ENCODE data around the gene EN2. TPM values are rescaled to one million over a fixed set of nuclear protein-coding genes. Genes with fewer than 3 reads are reported as not detected.
"Not testable (repeated sequence)": the region's sequence is repeated elsewhere in the genome, so short reads cannot be mapped to it uniquely, and the experiment has no call there.

The EN2 gene
- polyA plus RNA-seq, 4 donors, result not detected

- H3K36me3 ChIP-seq (ENCODE audit: control insufficient read depth in 3 of 3, insufficient read depth in 2 of 3, low read depth in 1 of 3, low read length in 3 of 3); FAIRE-seq; H3K9me3 ChIP-seq (ENCODE audit: control insufficient read depth in 2 of 2, insufficient read depth in 1 of 2, low read depth in 1 of 2, low read length in 1 of 2); H3K27ac ChIP-seq (ENCODE audit: low read depth in 1 of 3, low read length in 2 of 3); H3K4me3 ChIP-seq (ENCODE audit: low read depth in 1 of 3, low read length in 3 of 3); H3K4me1 ChIP-seq (ENCODE audit: control insufficient read depth in 3 of 3, insufficient read depth in 2 of 3, low read depth in 1 of 3, low read length in 2 of 3); DNase-seq: not testable (repeated sequence)
- H3K27me3 ChIP-seq (ENCODE audit: control insufficient read depth in 3 of 3, insufficient read depth in 3 of 3, low read length in 3 of 3), result peaks cover 18 to 64% (median 43%) of the 10 kb centered on the region in 3 donors
- WGBS, 3 donors, result 75 to 83% (median 75%) methylated on average over 9 of the region's 9 CpGs
Observed at GRCh38 chr7:155445606-155446005, 12.3 kb upstream of the EN2 start.

DNA sequence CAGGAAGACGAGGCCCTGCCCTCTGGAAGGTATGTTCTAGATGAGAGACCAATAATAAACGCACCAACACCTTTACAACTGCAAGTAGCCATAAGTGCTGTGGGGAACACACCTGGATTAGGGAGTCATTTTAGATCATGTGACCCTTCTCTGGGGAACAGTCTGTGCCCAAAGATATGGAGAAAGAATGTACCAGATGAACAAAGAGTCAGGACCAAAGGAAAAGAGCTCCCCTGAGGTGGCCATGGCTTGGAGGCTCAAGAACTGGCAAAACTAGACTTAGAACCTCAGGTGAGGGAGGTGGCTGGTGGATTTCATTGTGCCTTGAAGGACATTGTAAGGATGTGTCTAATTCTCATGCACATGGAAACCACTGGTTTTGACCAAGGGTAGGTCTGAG lies 10.3 kb upstream of the EN2 start:
- DNase-seq, result no peak
- FAIRE-seq, result no peak
- Histone ChIP-seq H3K9me3 (ENCODE audit: control insufficient read depth in 2 of 2, insufficient read depth in 1 of 2, low read depth in 1 of 2, low read length in 1 of 2) (no peaks in the 10 kb centered on the region), H3K27ac (ENCODE audit: low read depth in 1 of 3, low read length in 2 of 3) (no peak overlapping the region), H3K4me3 (ENCODE audit: low read depth in 1 of 3, low read length in 3 of 3) (no peak overlapping the region), H3K4me1 (ENCODE audit: control insufficient read depth in 3 of 3, insufficient read depth in 2 of 3, low read depth in 1 of 3, low read length in 2 of 3) (no peaks in the 10 kb centered on the region), H3K27me3 (ENCODE audit: control insufficient read depth in 3 of 3, insufficient read depth in 3 of 3, low read length in 3 of 3) (peaks cover 18 to 76% (median 45%) of the 10 kb centered on the region in 3 donors), H3K36me3 (ENCODE audit: control insufficient read depth in 3 of 3, insufficient read depth in 2 of 3, low read depth in 1 of 3, low read length in 3 of 3) (no peaks in the 10 kb centered on the region)
- 30 to 46% (median 38%) methylated on average over 2 of the region's 2 CpGs for WGBS, 3 donors

GRCh38 chr7:155448632-155449007 lies 9.3 kb upstream of the EN2 start:
- Histone ChIP-seq H3K27ac (ENCODE audit: low read depth in 1 of 3, low read length in 2 of 3) (no peak overlapping the region), H3K4me1 (ENCODE audit: control insufficient read depth in 3 of 3, insufficient read depth in 2 of 3, low read depth in 1 of 3, low read length in 2 of 3) (no peaks in the 10 kb centered on the region), H3K4me3 (ENCODE audit: low read depth in 1 of 3, low read length in 3 of 3) (no peak overlapping the region), H3K9me3 (ENCODE audit: control insufficient read depth in 2 of 2, insufficient read depth in 1 of 2, low read depth in 1 of 2, low read length in 1 of 2) (no peaks in the 10 kb centered on the region), H3K36me3 (ENCODE audit: control insufficient read depth in 3 of 3, insufficient read depth in 2 of 3, low read depth in 1 of 3, low read length in 3 of 3) (no peaks in the 10 kb centered on the region), H3K27me3 (ENCODE audit: control insufficient read depth in 3 of 3, insufficient read depth in 3 of 3, low read length in 3 of 3) (peaks cover 18 to 77% (median 55%) of the 10 kb centered on the region in 3 donors)
- 2 to 5% (median 5%) methylated on average over 29 to 35 of the region's 35 CpGs for WGBS, 3 donors
- DNase-seq (peak in 1 of 2 donors; percentile 9), FAIRE-seq (no peak)

DNA sequence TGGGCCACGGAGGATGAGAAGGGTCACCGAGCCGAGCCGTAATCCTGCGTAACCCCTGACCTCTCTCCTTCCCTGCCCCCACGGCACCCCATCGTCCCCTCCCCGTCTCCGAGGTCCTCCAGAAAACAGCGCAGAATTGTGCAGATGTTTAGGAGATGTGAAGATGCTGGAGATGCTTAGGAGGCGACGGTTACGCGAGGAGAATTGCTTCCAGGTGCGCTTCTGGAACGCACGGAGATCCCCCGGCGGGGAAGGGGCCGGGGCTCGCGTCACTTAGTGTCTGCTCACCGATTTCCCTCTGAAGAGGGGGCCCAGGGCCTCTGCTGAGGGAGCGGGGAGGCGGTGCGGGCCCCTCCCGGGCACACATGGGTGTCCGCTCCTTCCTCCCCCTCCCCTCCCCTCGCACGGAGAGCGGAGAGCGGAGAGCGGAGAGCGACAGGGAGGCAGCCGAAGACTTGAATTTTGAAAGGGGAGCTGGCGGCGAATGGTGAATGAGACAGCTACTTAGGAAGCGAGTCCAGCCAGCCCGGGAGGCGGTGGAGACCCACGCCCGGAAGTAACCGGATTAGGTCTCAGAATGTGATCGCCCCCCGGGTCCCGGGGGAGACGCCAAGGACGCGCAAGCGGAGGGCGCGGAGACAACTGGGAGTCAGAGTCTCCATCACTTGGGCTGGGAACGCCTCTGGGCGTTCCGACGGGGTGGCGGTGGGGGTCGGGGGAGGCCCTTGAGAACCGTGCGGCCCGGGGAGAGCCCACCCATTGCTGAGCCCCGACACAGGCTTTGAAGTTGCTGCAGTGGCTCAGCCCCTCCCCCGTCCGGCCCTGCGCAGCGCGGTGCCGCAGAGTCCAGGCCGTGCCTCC lies 8.7 kb upstream of the EN2 start:
- Histone ChIP-seq H3K9me3 (ENCODE audit: control insufficient read depth in 2 of 2, insufficient read depth in 1 of 2, low read depth in 1 of 2, low read length in 1 of 2) (no peaks in the 10 kb centered on the region), H3K27ac (ENCODE audit: low read depth in 1 of 3, low read length in 2 of 3) (no peak overlapping the region), H3K27me3 (ENCODE audit: control insufficient read depth in 3 of 3, insufficient read depth in 3 of 3, low read length in 3 of 3) (peaks cover 18 to 80% (median 59%) of the 10 kb centered on the region in 3 donors), H3K4me3 (ENCODE audit: low read depth in 1 of 3, low read length in 3 of 3) (no peak overlapping the region), H3K4me1 (ENCODE audit: control insufficient read depth in 3 of 3, insufficient read depth in 2 of 3, low read depth in 1 of 3, low read length in 2 of 3) (no peaks in the 10 kb centered on the region), H3K36me3 (ENCODE audit: control insufficient read depth in 3 of 3, insufficient read depth in 2 of 3, low read depth in 1 of 3, low read length in 3 of 3) (no peaks in the 10 kb centered on the region)
- WGBS, 3 donors, result 3 to 8% (median 7%) methylated on average over 57 to 69 of the region's 69 CpGs
- peak in 1 of 2 donors; percentile 8 for DNase-seq
- FAIRE-seq, result no peak

DNA sequence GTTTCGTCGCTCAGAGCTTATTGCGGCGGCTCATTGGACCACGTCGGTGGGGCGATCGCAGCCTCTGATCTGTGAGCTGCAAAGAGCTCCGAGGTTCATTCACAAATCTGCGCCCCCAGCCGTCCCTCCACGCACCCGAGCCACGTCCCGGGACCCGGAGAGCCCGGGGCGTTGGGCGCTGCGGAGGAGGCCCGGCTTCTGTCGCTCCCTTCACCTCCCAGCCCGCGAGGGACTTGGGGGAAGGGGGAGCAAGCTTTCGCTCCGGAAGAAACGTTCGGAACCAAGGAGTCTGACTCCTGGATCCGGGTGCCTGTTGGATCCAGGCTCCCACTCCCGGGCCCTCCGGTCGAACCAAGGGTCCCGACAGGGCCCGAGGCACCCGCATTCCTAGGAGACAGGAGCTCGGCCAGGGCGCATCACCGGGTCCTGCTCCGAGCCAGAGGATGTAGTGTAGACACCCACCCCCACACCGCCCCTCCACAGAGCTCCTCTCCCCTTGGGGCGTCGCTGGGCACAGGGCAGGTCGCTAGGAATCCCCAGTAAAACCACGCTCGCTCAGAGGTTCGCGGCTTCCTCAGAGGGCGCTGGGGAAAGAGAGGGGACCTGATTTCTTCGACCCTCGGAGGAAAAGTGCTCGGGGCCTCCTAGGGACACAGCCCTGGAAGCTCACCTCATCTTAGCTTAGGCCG lies 7.9 kb upstream of the EN2 start:
- no peak for FAIRE-seq
- Histone ChIP-seq H3K9me3 (ENCODE audit: control insufficient read depth in 2 of 2, insufficient read depth in 1 of 2, low read depth in 1 of 2, low read length in 1 of 2) (peaks cover 0 to 2% of the 10 kb centered on the region in 2 donors), H3K4me3 (ENCODE audit: low read depth in 1 of 3, low read length in 3 of 3) (no peak overlapping the region), H3K4me1 (ENCODE audit: control insufficient read depth in 3 of 3, insufficient read depth in 2 of 3, low read depth in 1 of 3, low read length in 2 of 3) (no peaks in the 10 kb centered on the region), H3K27ac (ENCODE audit: low read depth in 1 of 3, low read length in 2 of 3) (no peak overlapping the region), H3K36me3 (ENCODE audit: control insufficient read depth in 3 of 3, insufficient read depth in 2 of 3, low read depth in 1 of 3, low read length in 3 of 3) (no peaks in the 10 kb centered on the region), H3K27me3 (ENCODE audit: control insufficient read depth in 3 of 3, insufficient read depth in 3 of 3, low read length in 3 of 3) (peaks cover 18 to 83% (median 66%) of the 10 kb centered on the region in 3 donors)
- WGBS, 3 donors, result 4 to 6% (median 4%) methylated on average over 47 to 52 of the region's 52 CpGs
- peak in 1 of 2 donors; percentile 6 for DNase-seq

- FAIRE-seq (no peak), DNase-seq (no peak)
- H3K27ac ChIP-seq (ENCODE audit: low read depth in 1 of 3, low read length in 2 of 3), result no peak overlapping the region
- 3 to 5% (median 5%) methylated on average over 24 of the region's 24 CpGs for WGBS, 3 donors
- no peaks in the 10 kb centered on the region for H3K4me1 ChIP-seq (ENCODE audit: control insufficient read depth in 3 of 3, insufficient read depth in 2 of 3, low read depth in 1 of 3, low read length in 2 of 3)
- no peaks in the 10 kb centered on the region for H3K36me3 ChIP-seq (ENCODE audit: control insufficient read depth in 3 of 3, insufficient read depth in 2 of 3, low read depth in 1 of 3, low read length in 3 of 3)
- peaks cover 20 to 87% (median 71%) of the 10 kb centered on the region in 3 donors for H3K27me3 ChIP-seq (ENCODE audit: control insufficient read depth in 3 of 3, insufficient read depth in 3 of 3, low read length in 3 of 3)
- peaks cover 0 to 4% of the 10 kb centered on the region in 2 donors for H3K9me3 ChIP-seq (ENCODE audit: control insufficient read depth in 2 of 2, insufficient read depth in 1 of 2, low read depth in 1 of 2, low read length in 1 of 2)
- H3K4me3 ChIP-seq (ENCODE audit: low read depth in 1 of 3, low read length in 3 of 3), result no peak overlapping the region
Observed at GRCh38 chr7:155450558-155450969, 7.4 kb upstream of the EN2 start.

- Histone ChIP-seq H3K27ac (ENCODE audit: low read depth in 1 of 3, low read length in 2 of 3) (no peak overlapping the region), H3K27me3 (ENCODE audit: control insufficient read depth in 3 of 3, insufficient read depth in 3 of 3, low read length in 3 of 3) (peaks cover 20 to 88% (median 73%) of the 10 kb centered on the region in 3 donors), H3K9me3 (ENCODE audit: control insufficient read depth in 2 of 2, insufficient read depth in 1 of 2, low read depth in 1 of 2, low read length in 1 of 2) (peaks cover 0 to 4% of the 10 kb centered on the region in 2 donors), H3K4me3 (ENCODE audit: low read depth in 1 of 3, low read length in 3 of 3) (no peak overlapping the region), H3K4me1 (ENCODE audit: control insufficient read depth in 3 of 3, insufficient read depth in 2 of 3, low read depth in 1 of 3, low read length in 2 of 3) (no peaks in the 10 kb centered on the region), H3K36me3 (ENCODE audit: control insufficient read depth in 3 of 3, insufficient read depth in 2 of 3, low read depth in 1 of 3, low read length in 3 of 3) (no peaks in the 10 kb centered on the region)
- DNase-seq (no peak), FAIRE-seq (no peak)
- WGBS, 3 donors, result 2 to 7% (median 7%) methylated on average over 45 to 46 of the region's 46 CpGs
Observed at GRCh38 chr7:155450970-155451801, 6.7 kb upstream of the EN2 start.

DNA sequence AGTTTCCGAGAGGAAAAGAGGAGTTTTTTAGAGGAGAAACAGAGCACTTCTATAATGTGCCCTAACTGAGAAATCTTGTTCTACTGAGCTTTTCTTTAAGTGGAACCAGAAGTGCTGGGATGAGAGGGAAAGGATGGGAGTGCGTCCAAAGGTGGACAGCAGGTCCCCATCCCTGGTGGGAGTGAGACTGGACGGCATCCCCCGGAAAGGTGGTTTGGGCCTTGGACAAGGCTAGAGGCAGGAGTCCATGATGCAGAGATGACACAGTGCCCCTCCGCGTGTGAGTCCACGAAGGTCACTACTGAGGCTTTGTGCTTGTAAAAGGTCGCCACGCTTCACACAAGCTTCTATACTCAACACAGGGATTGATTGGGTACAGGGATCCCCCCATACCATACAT lies 6.1 kb upstream of the EN2 start:
- no peak for FAIRE-seq
- Histone ChIP-seq H3K9me3 (ENCODE audit: control insufficient read depth in 2 of 2, insufficient read depth in 1 of 2, low read depth in 1 of 2, low read length in 1 of 2) (peaks cover 0 to 4% of the 10 kb centered on the region in 2 donors), H3K36me3 (ENCODE audit: control insufficient read depth in 3 of 3, insufficient read depth in 2 of 3, low read depth in 1 of 3, low read length in 3 of 3) (no peaks in the 10 kb centered on the region), H3K27me3 (ENCODE audit: control insufficient read depth in 3 of 3, insufficient read depth in 3 of 3, low read length in 3 of 3) (peaks cover 20 to 94% (median 79%) of the 10 kb centered on the region in 3 donors), H3K4me1 (ENCODE audit: control insufficient read depth in 3 of 3, insufficient read depth in 2 of 3, low read depth in 1 of 3, low read length in 2 of 3) (no peaks in the 10 kb centered on the region), H3K27ac (ENCODE audit: low read depth in 1 of 3, low read length in 2 of 3) (no peak overlapping the region), H3K4me3 (ENCODE audit: low read depth in 1 of 3, low read length in 3 of 3) (no peak overlapping the region)
- 11 to 23% (median 16%) methylated on average over 9 of the region's 9 CpGs for WGBS, 3 donors
- DNase-seq, result no peak

Measured in small intestine (tissue), 7 donors.